ENCODE results near the gene ACOXL. TPM values are rescaled to one million over a fixed set of nuclear protein-coding genes. Genes with fewer than 3 reads are reported as not detected.
"Not testable (repeated sequence)": the region's sequence is repeated elsewhere in the genome, so short reads cannot be mapped to it uniquely, and the experiment has no call there.

ACOXL gene
- total and polyA plus RNA-seq, 5 donors from 2014 or later, result 0.17 TPM; not detected in 4

DNA sequence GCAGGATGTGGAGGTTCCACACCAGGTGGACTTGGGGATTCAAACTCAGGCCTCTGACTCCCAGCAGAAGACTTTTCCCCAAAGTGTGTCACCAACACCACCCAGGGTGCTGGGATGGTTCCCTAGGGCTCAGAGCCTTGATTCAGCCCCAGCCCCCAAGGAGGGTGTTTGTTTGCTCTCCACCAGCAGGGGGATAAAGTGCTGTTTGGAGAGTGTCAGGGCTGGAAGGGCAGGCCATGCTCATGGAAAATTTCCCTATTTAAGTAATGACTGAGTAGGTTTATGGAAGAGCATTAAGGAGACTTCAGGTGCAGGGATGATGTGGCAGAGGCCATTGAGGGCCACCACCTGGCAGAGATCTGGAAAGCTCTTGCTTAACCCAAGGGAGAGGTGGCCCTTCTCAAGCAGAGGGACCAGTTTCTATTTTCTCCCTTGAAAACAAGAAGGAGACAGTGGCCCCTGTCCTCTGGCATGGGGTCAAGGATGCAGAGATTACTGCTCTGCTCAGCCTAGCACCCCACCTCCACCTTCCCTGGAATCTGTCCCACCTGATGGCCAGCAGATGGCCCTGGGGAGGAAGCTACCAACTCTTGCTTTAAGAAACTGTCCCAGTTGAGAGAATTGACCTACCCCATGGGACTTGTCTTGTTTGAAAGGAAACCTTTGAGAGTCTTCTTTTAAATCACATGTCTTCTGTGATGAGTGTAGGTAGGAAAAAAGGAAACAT lies 122.1 kb downstream of the ACOXL start:
- H3K27ac Mint-ChIP-seq, result peak overlapping the region; percentile 50 to 92 (median 88)
- no peaks in the 10 kb centered on the region for H3K27me3 ChIP-seq (ENCODE audit: control insufficient read depth, insufficient read depth, low read length)
- no peaks in the 10 kb centered on the region for H3K9me3 ChIP-seq (ENCODE audit: control insufficient read depth in 2 of 2, low read length in 2 of 2)
- H3K9me3 Mint-ChIP-seq, result peaks cover 0 to 4% (median 0%) of the 10 kb centered on the region in 7 donors
- H3K27me3 Mint-ChIP-seq, result peaks cover 9% of the 10 kb centered on the region
- no peak for ATAC-seq (ENCODE audit: low read depth in 2 of 2)
- peak overlapping the region in 1 of 4 donors; percentile 48 for H3K4me3 Mint-ChIP-seq
- H3K36me3 ChIP-seq (ENCODE audit: control insufficient read depth, insufficient read depth, low read length), result no peaks in the 10 kb centered on the region
- no peaks in the 10 kb centered on the region for H3K36me3 Mint-ChIP-seq
- H3K4me1 Mint-ChIP-seq, result peaks cover 30 to 77% (median 43%) of the 10 kb centered on the region in 4 donors
- no peak for DNase-seq
- H3K4me1 ChIP-seq (ENCODE audit: control insufficient read depth, insufficient read depth, low read length, poor library complexity, severe bottlenecking), result peaks cover 48% of the 10 kb centered on the region
- no peak overlapping the region for H3K27ac ChIP-seq (ENCODE audit: insufficient read depth, low read length, poor library complexity, severe bottlenecking)
- H3K4me3 ChIP-seq (ENCODE audit: low read depth, low read length), result no peak overlapping the region

DNA sequence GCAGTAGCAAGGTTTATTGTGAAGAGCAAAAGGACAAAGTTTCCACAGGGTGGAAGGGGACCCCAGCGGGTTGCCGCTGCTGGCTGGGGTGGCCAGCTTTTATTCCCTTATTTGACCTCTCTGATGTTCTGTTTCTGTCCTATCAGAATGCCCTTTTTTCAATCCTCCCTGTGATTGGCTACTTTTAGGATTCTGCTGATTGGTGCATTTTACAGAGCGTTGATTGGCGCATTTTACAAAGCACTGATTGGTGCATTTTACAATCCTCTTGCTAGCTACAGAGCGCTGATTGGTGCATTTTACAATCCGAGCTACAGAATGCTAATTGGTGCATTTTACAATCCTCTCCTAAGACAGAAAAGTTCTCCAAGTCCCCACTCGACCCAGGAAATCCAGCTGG lies 123.5 kb downstream of the ACOXL start:
- not testable (repeated sequence) for H3K36me3 ChIP-seq (ENCODE audit: control insufficient read depth, insufficient read depth, low read length); H3K27ac ChIP-seq (ENCODE audit: insufficient read depth, low read length, poor library complexity, severe bottlenecking); H3K36me3 Mint-ChIP-seq; H3K27me3 ChIP-seq (ENCODE audit: control insufficient read depth, insufficient read depth, low read length); H3K9me3 Mint-ChIP-seq; DNase-seq; H3K27me3 Mint-ChIP-seq; H3K9me3 ChIP-seq (ENCODE audit: control insufficient read depth in 2 of 2, low read length in 2 of 2); H3K4me3 ChIP-seq (ENCODE audit: low read depth, low read length); H3K4me3 Mint-ChIP-seq; ATAC-seq (ENCODE audit: low read depth in 2 of 2)
- Mint-ChIP-seq H3K4me1 (peaks cover 33 to 91% (median 46%) of the 10 kb centered on the region in 4 donors), H3K27ac (peak overlapping the region in 1 of 3 donors; percentile 67)
- peaks cover 61% of the 10 kb centered on the region for H3K4me1 ChIP-seq (ENCODE audit: control insufficient read depth, insufficient read depth, low read length, poor library complexity, severe bottlenecking)

DNA sequence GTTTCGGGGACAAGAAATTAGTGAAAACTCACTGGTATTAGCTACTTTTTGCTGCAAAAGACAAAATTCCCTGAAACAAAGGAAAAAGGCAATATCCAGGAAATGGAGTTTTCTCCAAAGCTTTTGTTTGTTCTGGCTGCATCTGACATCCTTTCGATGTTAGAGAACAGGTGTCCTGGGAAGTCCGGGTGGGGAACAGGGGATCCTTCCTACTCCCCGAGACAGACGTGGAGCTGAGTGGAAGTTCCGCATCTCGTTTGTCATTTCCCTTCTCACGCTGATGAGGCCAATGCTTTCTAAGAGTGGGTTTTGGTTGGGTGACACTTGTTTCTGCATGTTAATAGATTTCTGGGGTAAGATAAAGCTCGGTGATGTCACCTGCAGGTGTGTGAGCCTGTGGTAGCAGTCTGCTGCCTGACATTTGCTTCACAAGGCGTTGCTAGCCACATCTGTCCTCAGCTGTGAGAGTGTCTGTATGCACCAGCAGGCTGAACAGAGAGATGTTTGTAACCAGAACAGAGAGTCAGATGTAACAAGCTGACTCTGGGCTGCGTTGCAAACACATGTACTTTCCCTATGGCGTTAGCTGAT lies 125.9 kb downstream of the ACOXL start:
- peaks cover 41% of the 10 kb centered on the region for H3K4me1 ChIP-seq (ENCODE audit: control insufficient read depth, insufficient read depth, low read length, poor library complexity, severe bottlenecking)
- no peaks in the 10 kb centered on the region for H3K9me3 ChIP-seq (ENCODE audit: control insufficient read depth in 2 of 2, low read length in 2 of 2)
- peak overlapping the region; percentile 85 to 96 (median 94) for H3K27ac Mint-ChIP-seq
- peaks cover 21 to 75% (median 31%) of the 10 kb centered on the region in 4 donors for H3K4me1 Mint-ChIP-seq
- peaks cover 0 to 4% (median 0%) of the 10 kb centered on the region in 7 donors for H3K9me3 Mint-ChIP-seq
- H3K4me3 Mint-ChIP-seq, result peak overlapping the region; percentile 62 to 91 (median 80)
- peak overlapping the region; percentile 88 for H3K4me3 ChIP-seq (ENCODE audit: low read depth, low read length)
- H3K27ac ChIP-seq (ENCODE audit: insufficient read depth, low read length, poor library complexity, severe bottlenecking), result peak overlapping the region; percentile 87
- H3K36me3 ChIP-seq (ENCODE audit: control insufficient read depth, insufficient read depth, low read length), result no peaks in the 10 kb centered on the region
- ATAC-seq (ENCODE audit: low read depth in 2 of 2) (peak; percentile 97 to 98), DNase-seq (peak; percentile 62 to 96 (median 89))
- H3K27me3 Mint-ChIP-seq, result peaks cover 9% of the 10 kb centered on the region
- no peaks in the 10 kb centered on the region for H3K27me3 ChIP-seq (ENCODE audit: control insufficient read depth, insufficient read depth, low read length)
- peaks cover 4% of the 10 kb centered on the region for H3K36me3 Mint-ChIP-seq

DNA sequence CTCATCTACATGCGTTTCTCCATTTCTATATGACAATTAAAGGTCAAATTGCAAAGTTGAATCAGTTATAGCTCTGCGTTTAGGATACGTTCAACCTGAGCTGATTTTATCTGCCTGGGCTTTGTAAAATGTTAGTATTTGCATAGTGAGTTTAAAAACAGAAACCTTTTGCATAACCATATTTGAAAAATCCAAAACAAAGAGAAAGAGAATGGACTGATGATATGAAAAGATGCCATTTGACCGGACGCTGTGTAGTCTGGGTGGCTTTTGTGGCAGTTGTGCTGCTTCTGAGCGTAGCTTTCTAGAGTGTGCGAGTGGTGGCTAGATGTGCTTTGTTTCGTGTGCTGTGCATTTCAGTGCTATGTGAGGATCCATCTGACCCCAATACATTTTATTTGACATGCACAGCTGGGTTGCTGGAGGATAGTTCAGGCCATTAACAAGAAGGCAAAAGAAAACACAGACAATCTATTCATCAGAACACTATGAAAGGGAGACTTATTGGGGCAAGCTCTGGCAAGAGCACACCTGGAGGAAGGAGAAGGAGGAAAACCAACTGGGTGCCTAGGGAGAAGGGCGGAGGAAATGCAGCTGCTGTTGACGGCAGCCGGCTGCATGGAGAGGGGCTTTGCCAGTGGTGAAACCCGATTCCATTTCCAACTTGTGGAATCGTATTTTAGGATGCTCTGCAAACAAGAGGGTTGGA lies 126.8 kb downstream of the ACOXL start:
- ATAC-seq (ENCODE audit: low read depth in 2 of 2) (peak in 1 of 2 donors; percentile 2), DNase-seq (peak in 1 of 3 donors; percentile 50)
- H3K27me3 Mint-ChIP-seq, result peaks cover 5% of the 10 kb centered on the region
- H3K36me3 Mint-ChIP-seq, result peaks cover 4% of the 10 kb centered on the region
- peaks cover 31% of the 10 kb centered on the region for H3K4me1 ChIP-seq (ENCODE audit: control insufficient read depth, insufficient read depth, low read length, poor library complexity, severe bottlenecking)
- no peaks in the 10 kb centered on the region for H3K27me3 ChIP-seq (ENCODE audit: control insufficient read depth, insufficient read depth, low read length)
- H3K27ac ChIP-seq (ENCODE audit: insufficient read depth, low read length, poor library complexity, severe bottlenecking), result peak overlapping the region; percentile 87
- peak overlapping the region; percentile 62 to 91 (median 80) for H3K4me3 Mint-ChIP-seq
- H3K4me1 Mint-ChIP-seq, result peaks cover 14 to 72% (median 26%) of the 10 kb centered on the region in 4 donors
- H3K9me3 Mint-ChIP-seq, result peaks cover 0 to 4% (median 0%) of the 10 kb centered on the region in 7 donors
- H3K36me3 ChIP-seq (ENCODE audit: control insufficient read depth, insufficient read depth, low read length), result no peaks in the 10 kb centered on the region
- no peaks in the 10 kb centered on the region for H3K9me3 ChIP-seq (ENCODE audit: control insufficient read depth in 2 of 2, low read length in 2 of 2)
- H3K27ac Mint-ChIP-seq, result peak overlapping the region; percentile 85 to 96 (median 94)
- peak overlapping the region; percentile 88 for H3K4me3 ChIP-seq (ENCODE audit: low read depth, low read length)

DNA sequence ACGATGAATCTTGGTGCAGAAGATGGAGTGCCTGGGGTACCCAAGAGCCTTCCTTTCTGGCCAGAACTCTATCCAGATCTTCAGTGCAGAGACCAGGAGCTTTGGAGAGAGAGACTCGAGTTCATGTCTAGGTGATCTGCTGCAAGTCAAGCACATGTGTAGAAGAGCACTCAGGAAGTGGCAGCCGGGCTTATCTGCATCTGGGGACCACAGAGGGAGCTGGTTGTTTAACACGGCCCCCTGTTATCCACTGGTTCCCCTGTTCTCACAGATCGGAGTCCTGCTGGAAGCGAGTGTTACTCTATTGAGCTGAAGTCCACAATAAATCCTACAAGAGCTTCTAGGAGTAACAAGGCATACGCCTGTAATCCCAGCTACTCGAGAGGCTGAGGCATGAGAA lies 128.3 kb downstream of the ACOXL start:
- peaks cover 4% of the 10 kb centered on the region for H3K36me3 Mint-ChIP-seq
- Histone ChIP-seq H3K4me3 (ENCODE audit: low read depth, low read length) (peak overlapping the region; percentile 51), H3K27me3 (ENCODE audit: control insufficient read depth, insufficient read depth, low read length) (no peaks in the 10 kb centered on the region), H3K9me3 (ENCODE audit: control insufficient read depth in 2 of 2, low read length in 2 of 2) (no peaks in the 10 kb centered on the region), H3K36me3 (ENCODE audit: control insufficient read depth, insufficient read depth, low read length) (no peaks in the 10 kb centered on the region), H3K27ac (ENCODE audit: insufficient read depth, low read length, poor library complexity, severe bottlenecking) (no peak overlapping the region), H3K4me1 (ENCODE audit: control insufficient read depth, insufficient read depth, low read length, poor library complexity, severe bottlenecking) (peaks cover 40% of the 10 kb centered on the region)
- peak overlapping the region; percentile 52 to 78 (median 64) for H3K4me3 Mint-ChIP-seq
- peaks cover 5% of the 10 kb centered on the region for H3K27me3 Mint-ChIP-seq
- H3K4me1 Mint-ChIP-seq, result peaks cover 21 to 75% (median 35%) of the 10 kb centered on the region in 4 donors
- peak overlapping the region; percentile 23 to 97 (median 94) for H3K27ac Mint-ChIP-seq
- DNase-seq (peak in 2 of 3 donors; percentile 26 to 67), ATAC-seq (ENCODE audit: low read depth in 2 of 2) (no peak)
- peaks cover 0 to 4% (median 0%) of the 10 kb centered on the region in 7 donors for H3K9me3 Mint-ChIP-seq

DNA sequence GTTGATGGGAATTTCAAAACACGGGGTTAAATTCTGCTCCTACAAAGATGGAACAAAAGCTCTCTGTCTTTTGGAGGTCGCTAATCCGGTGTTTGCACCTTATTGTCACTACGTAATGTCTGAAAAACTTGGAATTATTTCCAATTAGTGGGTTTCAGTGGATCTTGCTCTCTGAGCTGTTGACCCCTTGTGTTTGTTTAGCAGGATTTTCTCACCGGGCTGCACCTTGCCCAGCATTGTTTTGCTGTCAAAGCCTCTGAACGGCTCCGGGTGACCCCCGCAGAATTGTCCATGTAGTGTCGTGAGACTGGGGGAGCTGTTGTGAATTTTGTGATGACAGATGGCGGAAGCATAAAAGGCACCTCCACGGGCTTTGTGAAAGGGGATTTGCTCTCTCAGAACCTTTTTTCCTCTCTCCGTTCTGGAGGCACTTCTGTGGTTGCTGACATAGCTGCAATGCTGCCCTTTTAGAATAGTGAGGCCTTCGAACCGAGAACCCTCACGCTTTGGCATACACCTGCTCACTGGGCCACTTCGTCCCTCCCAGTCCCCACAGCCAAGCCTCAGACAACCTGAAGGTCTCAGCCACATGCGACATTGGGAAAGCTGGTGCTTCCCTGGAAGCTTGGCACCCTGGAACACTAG lies 129.4 kb downstream of the ACOXL start:
- Histone ChIP-seq H3K9me3 (ENCODE audit: control insufficient read depth in 2 of 2, low read length in 2 of 2) (no peaks in the 10 kb centered on the region), H3K4me1 (ENCODE audit: control insufficient read depth, insufficient read depth, low read length, poor library complexity, severe bottlenecking) (peaks cover 51% of the 10 kb centered on the region), H3K27ac (ENCODE audit: insufficient read depth, low read length, poor library complexity, severe bottlenecking) (no peak overlapping the region), H3K27me3 (ENCODE audit: control insufficient read depth, insufficient read depth, low read length) (no peaks in the 10 kb centered on the region), H3K4me3 (ENCODE audit: low read depth, low read length) (no peak overlapping the region), H3K36me3 (ENCODE audit: control insufficient read depth, insufficient read depth, low read length) (no peaks in the 10 kb centered on the region)
- Mint-ChIP-seq H3K36me3 (peaks cover 4% of the 10 kb centered on the region), H3K4me3 (peak overlapping the region in 1 of 4 donors; percentile 56), H3K9me3 (peaks cover 0 to 2% (median 0%) of the 10 kb centered on the region in 7 donors), H3K27ac (peak overlapping the region in 1 of 3 donors; percentile 66), H3K27me3 (peaks cover 5% of the 10 kb centered on the region), H3K4me1 (peaks cover 24 to 77% (median 43%) of the 10 kb centered on the region in 4 donors)
- no peak for ATAC-seq (ENCODE audit: low read depth in 2 of 2)
- DNase-seq, result no peak

DNA sequence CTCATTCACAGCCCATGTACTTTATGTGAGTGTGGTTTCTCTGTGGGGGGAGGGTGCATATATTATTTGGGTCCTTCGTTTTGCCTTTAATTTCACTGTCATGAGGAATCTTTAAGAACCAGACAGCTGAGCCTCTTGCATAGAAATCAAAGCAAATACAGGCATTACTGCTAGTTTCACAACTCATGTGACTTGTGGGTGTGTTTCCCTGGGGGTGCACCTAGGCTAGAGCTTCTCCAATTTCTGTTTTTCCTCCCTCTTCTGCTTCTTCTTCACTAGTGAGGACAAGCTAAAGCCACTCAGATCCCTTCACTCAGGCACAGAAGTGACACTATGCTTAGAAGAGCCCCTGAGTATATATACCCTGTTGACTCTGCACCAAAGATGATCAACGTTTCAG lies 131.4 kb downstream of the ACOXL start:
- Mint-ChIP-seq H3K36me3 (peaks cover 4% of the 10 kb centered on the region), H3K27ac (no peak overlapping the region), H3K4me3 (no peak overlapping the region), H3K27me3 (peaks cover 5% of the 10 kb centered on the region), H3K4me1 (peaks cover 23 to 67% (median 40%) of the 10 kb centered on the region in 4 donors), H3K9me3 (peaks cover 0 to 2% (median 0%) of the 10 kb centered on the region in 7 donors)
- no peak for ATAC-seq (ENCODE audit: low read depth in 2 of 2)
- Histone ChIP-seq H3K27me3 (ENCODE audit: control insufficient read depth, insufficient read depth, low read length) (no peaks in the 10 kb centered on the region), H3K4me3 (ENCODE audit: low read depth, low read length) (no peak overlapping the region), H3K9me3 (ENCODE audit: control insufficient read depth in 2 of 2, low read length in 2 of 2) (no peaks in the 10 kb centered on the region), H3K27ac (ENCODE audit: insufficient read depth, low read length, poor library complexity, severe bottlenecking) (no peak overlapping the region), H3K4me1 (ENCODE audit: control insufficient read depth, insufficient read depth, low read length, poor library complexity, severe bottlenecking) (peaks cover 46% of the 10 kb centered on the region), H3K36me3 (ENCODE audit: control insufficient read depth, insufficient read depth, low read length) (no peaks in the 10 kb centered on the region)
- no peak for DNase-seq
